Measurements from ENCODE around the gene KLHL11. TPM values are rescaled to one million over a fixed set of nuclear protein-coding genes. Genes with fewer than 3 reads are reported as not detected.

KLHL11 gene
- total RNA-seq, 1 donor from 2014 or later = 30.0 TPM

DNA sequence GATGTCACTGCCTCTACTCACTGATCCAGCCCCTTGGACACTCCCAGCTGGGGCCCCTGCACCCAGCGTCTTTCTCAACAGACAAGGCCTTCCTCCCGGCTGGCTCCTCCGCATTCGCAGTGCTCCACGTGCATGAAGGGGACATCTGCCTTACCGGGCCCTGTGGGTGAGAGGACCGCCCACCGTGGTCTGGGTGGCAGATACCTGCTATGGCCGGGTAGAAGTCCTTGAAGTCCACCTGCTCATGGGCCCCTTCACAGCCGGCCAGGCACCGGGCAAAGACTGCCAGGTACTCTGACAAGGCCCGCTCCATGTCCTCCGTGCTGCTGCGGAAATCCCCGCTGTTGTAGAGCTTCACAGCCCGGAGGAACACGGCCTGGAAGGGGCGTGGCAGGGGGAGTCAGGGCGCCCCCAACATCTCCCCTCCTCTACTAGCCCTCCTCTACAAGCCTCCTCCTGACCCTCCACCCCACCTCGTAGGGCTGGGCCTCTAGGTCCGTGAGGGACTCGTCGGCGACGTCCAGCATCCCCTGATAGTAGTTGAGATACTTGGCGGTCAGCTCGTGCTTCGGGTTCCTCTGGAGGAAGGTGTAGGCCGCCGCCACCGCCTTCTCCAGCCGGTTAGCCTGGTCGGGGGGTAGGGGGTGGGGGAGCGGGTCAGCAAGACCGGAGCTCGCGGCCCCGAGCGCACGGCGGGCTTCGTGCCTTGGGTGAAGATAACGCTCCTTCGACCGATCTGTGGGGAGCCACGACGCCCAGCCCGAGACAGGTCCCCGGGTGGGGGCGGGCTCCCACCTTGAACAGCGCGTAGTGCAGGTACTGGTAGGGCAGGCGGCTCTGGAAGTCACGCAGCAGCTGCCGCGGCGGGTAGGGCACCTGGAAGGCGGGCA lies 54.3 kb downstream of the KLHL11 start:
- no peak for DNase-seq

DNA sequence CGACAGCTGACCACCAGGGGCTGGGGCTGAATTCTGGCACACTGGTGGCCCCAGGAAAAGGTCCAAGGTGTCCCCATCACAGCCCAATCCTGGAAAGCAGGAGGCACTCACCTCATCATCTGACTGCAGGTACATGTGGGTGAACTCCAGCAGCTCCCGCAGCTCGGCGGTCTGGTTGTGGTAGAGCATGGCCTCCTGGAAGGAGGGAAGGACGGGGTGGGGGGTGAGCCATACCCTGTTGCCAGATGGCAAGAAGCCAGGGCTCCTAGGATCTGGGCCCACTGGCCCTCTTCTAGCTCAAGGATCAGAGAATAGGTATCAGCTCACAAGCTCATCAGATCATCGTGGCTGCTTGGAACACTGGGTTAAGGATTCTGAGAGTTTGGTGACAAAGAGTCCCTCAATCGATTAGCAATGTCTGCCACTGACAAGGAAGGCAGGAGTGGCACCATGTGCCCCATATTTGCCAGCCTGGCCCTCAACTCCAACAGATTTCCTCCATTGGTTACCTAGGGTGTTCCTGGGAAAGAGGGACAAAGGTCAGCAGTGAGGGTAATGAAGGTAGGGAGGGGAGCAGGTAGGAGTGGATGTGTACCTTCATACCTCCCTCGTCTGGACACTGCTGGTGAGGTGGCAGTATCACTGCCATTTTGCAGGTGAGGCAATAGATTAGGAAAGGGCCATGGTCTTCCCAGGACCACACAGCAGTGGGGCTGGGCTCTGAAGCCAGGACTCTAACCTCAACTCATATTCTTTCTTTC lies 58.4 kb downstream of the KLHL11 start:
- no peak for DNase-seq

Small RNAs within 50 kb of the gene (small RNA-seq; reads per million reads assigned to genes)
- gene AC125257.2 (ENCODE audit: low replicate concordance) = not detected

Other genes with a start within 250 kb of the KLHL11 start
- gene KRT17, start 240.8 kb downstream of the KLHL11 start, total RNA-seq = 253 TPM
- gene EIF1, start 176.5 kb downstream of the KLHL11 start, total RNA-seq = 261 TPM
- gene GAST, start 153.1 kb downstream of the KLHL11 start, total RNA-seq = not detected
- gene HAP1, start 130.8 kb downstream of the KLHL11 start, total RNA-seq = 0.41 TPM
- 194 TPM for gene JUP, start 78.7 kb downstream of the KLHL11 start, total RNA-seq
- 40.8 TPM for gene P3H4, start 53.5 kb downstream of the KLHL11 start, total RNA-seq
- 84.5 TPM for gene FKBP10, start 52.4 kb downstream of the KLHL11 start, total RNA-seq
- gene NT5C3B, start 29.2 kb downstream of the KLHL11 start, total RNA-seq = 42.7 TPM
- gene KLHL10, start 27.6 kb downstream of the KLHL11 start, total RNA-seq = 0.41 TPM
- gene ACLY, start 53.5 kb upstream of the KLHL11 start, total RNA-seq = 58.4 TPM
- gene ODAD4, start 65.2 kb upstream of the KLHL11 start, total RNA-seq = not detected
- gene CNP, start 101.4 kb upstream of the KLHL11 start, total RNA-seq = 45.2 TPM
- gene DNAJC7, start 152.0 kb upstream of the KLHL11 start, total RNA-seq = 71.7 TPM
- 23.6 TPM for gene NKIRAS2, start 154.7 kb upstream of the KLHL11 start, total RNA-seq
- gene C17orf113, start 185.2 kb upstream of the KLHL11 start, total RNA-seq = 2.3 TPM
- 0.41 TPM for gene ZNF385C, start 233.1 kb upstream of the KLHL11 start, total RNA-seq
- 14.4 TPM for gene DHX58, start 247.3 kb upstream of the KLHL11 start, total RNA-seq